Colonic mucosa (tissue), 4 donors: ENCODE data around the gene IZUMO4. TPM values are rescaled to one million over a fixed set of nuclear protein-coding genes. Genes with fewer than 3 reads are reported as not detected.
"Not testable (repeated sequence)": the region's sequence is repeated elsewhere in the genome, so short reads cannot be mapped to it uniquely, and the experiment has no call there.

ENCODE experiments used
- DNase-seq: peaks from one replicate; pipeline ENCODE4 v3.0.0-alpha.2; 2020
- H3K27ac ChIP-seq: fragments of 200-600 bp; one replicate; pipeline ENCODE4 v1.8.0; 2021
- H3K27me3 ChIP-seq: fragments of 200-600 bp; one replicate; pipeline ENCODE4 v1.8.0; 2021
- H3K36me3 ChIP-seq: fragments of 200-600 bp; one replicate; pipeline ENCODE4 v1.8.0; 2021
- H3K4me1 ChIP-seq: fragments of 200-600 bp; one replicate; pipeline ENCODE4 v1.8.0; 2021; ENCODE audit warnings: mild to moderate bottlenecking
- H3K4me3 ChIP-seq: fragments of 200-600 bp; one replicate; pipeline ENCODE4 v1.8.0; 2021
- H3K9ac ChIP-seq, 2 donors: one replicate each; pipeline ENCODE4 v1.7.0; 2013; ENCODE audit warnings: control low read depth in 2 of 2, low read depth in 2 of 2, low read length in 2 of 2
- H3K9me3 ChIP-seq: fragments of 200-600 bp; one replicate; pipeline ENCODE4 v1.8.0; 2021
- intact Hi-C: fragments of 100-400 bp; cut with DNase I; formaldehyde crosslinking; loops from one replicate; pipeline ENCODE4 v1.14.1; 2022
- total RNA-seq, 2 donors: library from RNA; stranded (reverse); fragmentation: NEBNext Ultra II Directional in 1 of 2; extraction: Animal tissue kit (Norgen Biotek cat#: 25700) in 1 of 2; gene quantifications; one replicate each; pipeline ENCODE4 v1.2.1, GENCODE V29; 2021
- TF ChIP-seq, protein P1 (sequence below): fragments of 200-600 bp; IDR thresholded peaks from one replicate; pipeline ENCODE4 v1.8.0; 2022; ENCODE audit warnings: antibody characterized with exemption, mild to moderate bottlenecking
- donor health status: healthy.
- donor health status: DM: no; HTN: no; CAD: no.
- donor health status: DM: no; HTN: no; CAD: no.

IZUMO4 gene
- total RNA-seq, 2 donors from 2014 or later, result 2.1 to 4.5 TPM

DNA sequence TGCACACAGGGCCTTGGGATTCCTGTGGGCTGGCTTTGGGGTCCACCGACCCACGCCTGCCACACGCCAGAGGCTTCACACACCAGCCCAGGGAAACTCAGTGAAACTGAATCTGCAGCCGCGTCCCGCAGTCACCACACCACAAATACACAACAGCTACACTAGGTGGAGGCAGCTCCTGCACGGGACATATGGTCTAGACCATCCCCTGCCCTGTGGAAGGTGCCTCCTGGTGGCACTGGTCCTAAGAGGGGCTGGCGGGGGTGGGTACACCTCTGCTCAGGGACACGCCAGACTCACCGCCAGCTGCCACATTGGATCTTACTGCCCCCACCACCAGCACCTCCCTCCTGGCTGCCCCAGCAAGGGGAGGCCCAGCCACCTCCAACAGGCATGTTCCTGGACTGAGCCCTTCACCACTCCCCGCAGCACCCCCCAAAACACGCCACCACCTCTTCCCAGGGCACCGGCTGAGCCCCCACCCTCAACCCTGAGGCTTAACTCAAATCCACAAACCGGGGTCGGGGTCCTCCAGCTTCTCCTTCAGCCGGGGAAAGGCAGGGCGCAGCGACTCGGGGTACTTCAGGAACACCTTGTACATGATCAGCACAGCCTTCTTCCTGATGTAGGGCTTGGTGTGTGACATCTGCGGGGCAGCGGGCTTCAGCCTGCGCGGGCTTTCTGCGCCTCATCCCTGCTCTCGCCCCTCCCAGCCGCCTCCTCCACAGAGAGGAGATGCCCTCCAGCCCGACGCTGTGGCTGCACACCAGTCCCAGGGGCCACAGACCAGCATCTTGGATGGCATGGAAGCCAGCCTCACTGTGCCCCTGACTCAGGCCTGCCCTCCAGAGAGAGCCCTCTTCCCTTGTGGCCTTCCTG, 33.4 kb downstream of the IZUMO4 start:
- H3K27ac ChIP-seq, result no peak overlapping the region
- TF ChIP-seq, protein P1, sequence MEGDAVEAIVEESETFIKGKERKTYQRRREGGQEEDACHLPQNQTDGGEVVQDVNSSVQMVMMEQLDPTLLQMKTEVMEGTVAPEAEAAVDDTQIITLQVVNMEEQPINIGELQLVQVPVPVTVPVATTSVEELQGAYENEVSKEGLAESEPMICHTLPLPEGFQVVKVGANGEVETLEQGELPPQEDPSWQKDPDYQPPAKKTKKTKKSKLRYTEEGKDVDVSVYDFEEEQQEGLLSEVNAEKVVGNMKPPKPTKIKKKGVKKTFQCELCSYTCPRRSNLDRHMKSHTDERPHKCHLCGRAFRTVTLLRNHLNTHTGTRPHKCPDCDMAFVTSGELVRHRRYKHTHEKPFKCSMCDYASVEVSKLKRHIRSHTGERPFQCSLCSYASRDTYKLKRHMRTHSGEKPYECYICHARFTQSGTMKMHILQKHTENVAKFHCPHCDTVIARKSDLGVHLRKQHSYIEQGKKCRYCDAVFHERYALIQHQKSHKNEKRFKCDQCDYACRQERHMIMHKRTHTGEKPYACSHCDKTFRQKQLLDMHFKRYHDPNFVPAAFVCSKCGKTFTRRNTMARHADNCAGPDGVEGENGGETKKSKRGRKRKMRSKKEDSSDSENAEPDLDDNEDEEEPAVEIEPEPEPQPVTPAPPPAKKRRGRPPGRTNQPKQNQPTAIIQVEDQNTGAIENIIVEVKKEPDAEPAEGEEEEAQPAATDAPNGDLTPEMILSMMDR, result no peak
- no peaks in the 10 kb centered on the region for H3K4me1 ChIP-seq
- no peak overlapping the region for H3K4me3 ChIP-seq
- no peaks in the 10 kb centered on the region for H3K9me3 ChIP-seq
- DNase-seq, result no peak
- intact Hi-C loops, result no loop called here
- no peak overlapping the region for H3K9ac ChIP-seq
- H3K27me3 ChIP-seq, result no peaks in the 10 kb centered on the region
- H3K36me3 ChIP-seq, result peaks cover 19% of the 10 kb centered on the region

DNA sequence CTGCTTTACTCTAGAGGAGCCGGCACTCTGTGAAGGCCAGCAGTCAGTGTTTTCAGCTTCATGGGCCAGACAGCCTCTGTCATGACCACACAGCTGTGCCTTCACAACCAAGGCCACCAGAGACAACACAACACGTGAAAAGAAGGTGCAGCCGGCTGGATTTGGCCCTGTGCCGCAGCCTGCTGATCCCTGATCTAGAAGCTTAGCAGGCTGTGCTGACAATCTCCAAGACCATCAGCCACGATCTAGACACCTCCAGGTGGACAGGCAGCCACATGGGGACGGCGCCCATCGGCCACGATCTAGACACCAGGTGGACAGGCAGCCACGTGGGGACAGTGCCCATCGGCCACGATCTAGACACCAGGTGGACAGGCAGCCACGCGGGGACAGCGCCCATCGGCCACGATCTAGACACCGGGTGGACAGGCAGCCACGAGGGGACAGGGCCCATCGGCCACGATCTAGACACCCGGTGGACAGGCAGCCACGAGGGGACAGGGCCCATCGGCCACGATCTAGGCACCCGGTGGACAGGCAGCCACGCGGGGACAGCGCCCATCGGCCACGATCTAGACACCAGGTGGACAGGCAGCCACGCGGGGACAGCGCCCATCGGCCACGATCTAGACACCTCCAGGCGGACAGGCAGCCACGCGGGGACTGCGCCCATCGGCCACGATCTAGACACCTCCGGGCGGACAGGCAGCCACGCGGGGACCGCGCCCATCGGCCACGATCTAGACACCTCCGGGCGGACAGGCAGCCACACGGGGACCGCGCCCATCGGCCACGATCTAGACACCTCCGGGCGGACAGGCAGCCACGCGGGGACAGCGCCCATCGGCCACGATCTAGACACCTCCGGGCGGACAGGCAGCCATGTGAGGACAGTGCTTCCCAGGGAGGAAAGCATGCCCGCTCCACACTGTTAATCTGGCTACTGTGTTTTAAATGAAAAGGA, 34.6 kb downstream of the IZUMO4 start:
- H3K4me3 ChIP-seq, H3K27ac ChIP-seq, H3K9me3 ChIP-seq, H3K9ac ChIP-seq, H3K4me1 ChIP-seq, H3K27me3 ChIP-seq, DNase-seq, intact Hi-C loops: not testable (repeated sequence)
- H3K36me3 ChIP-seq, result peaks cover 19% of the 10 kb centered on the region

DNA sequence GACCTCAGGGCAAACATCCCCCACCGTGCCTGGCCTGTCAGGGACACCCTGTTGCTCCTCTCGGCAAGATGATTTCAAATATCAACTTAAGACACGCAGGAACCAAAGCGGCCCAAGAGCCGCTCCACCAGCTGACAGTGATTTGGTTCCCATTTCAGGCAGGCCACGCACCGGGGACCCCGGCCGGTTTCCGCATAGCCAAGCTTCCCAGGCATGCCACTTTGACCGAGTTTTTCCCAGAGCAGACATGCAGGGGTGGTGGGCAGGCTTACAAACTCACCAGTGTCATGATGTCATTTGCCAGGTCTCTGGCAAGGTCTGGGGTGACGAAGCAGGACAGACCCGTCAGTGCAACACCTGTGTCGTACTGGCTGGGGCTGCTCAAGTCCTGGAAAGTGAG, 35.5 kb downstream of the IZUMO4 start:
- H3K27me3 ChIP-seq, result no peaks in the 10 kb centered on the region
- TF ChIP-seq, protein P1, result no peak
- intact Hi-C loops, result no loop called here
- H3K4me1 ChIP-seq, result no peaks in the 10 kb centered on the region
- peaks cover 19% of the 10 kb centered on the region for H3K36me3 ChIP-seq
- no peaks in the 10 kb centered on the region for H3K9me3 ChIP-seq
- no peak overlapping the region for H3K9ac ChIP-seq
- no peak overlapping the region for H3K4me3 ChIP-seq
- no peak for DNase-seq
- H3K27ac ChIP-seq, result no peak overlapping the region

DNA sequence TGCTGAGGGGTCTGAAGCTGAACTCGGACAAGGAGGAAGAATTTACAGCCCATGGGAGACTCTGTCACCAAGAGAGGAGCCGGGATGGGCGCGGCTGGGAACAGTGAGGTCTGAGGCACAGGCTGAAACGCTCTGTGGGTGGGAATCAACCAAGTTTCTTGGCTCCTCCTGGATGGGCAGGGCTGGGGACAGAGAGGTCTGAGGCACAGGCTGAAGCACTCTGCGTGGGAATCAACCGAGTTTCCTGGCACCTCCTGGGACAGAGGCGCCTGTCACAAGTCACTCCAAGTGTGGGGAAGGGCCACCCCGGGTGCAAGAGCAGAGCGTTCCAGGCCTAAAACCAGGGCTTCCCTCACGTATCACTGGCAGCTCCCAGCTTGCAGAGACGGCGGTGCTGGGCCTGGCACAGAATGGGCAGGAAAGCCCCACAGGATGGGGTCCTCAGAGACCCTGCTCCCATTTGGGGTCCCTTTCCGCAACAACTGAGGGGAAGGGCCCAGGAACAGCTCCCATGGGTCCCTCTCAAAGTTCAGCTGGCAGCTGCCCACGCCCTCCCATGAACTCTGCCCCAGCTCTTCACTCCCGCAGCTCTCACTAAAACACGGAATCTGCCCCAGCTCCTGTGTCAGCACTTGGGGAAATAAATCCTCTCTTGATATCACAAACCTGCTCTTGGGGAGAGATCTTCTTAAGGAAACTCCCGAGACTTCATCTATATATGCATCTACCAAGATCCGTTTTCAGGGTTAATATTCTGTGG, 36.2 kb downstream of the IZUMO4 start:
- TF ChIP-seq, protein P1, result no peak
- Histone ChIP-seq H3K27ac (no peak overlapping the region), H3K9me3 (no peaks in the 10 kb centered on the region), H3K4me3 (no peak overlapping the region), H3K27me3 (no peaks in the 10 kb centered on the region), H3K9ac (no peak overlapping the region), H3K4me1 (no peaks in the 10 kb centered on the region), H3K36me3 (peaks cover 17% of the 10 kb centered on the region)
- intact Hi-C loops, result no loop called here
- DNase-seq, result no peak

DNA sequence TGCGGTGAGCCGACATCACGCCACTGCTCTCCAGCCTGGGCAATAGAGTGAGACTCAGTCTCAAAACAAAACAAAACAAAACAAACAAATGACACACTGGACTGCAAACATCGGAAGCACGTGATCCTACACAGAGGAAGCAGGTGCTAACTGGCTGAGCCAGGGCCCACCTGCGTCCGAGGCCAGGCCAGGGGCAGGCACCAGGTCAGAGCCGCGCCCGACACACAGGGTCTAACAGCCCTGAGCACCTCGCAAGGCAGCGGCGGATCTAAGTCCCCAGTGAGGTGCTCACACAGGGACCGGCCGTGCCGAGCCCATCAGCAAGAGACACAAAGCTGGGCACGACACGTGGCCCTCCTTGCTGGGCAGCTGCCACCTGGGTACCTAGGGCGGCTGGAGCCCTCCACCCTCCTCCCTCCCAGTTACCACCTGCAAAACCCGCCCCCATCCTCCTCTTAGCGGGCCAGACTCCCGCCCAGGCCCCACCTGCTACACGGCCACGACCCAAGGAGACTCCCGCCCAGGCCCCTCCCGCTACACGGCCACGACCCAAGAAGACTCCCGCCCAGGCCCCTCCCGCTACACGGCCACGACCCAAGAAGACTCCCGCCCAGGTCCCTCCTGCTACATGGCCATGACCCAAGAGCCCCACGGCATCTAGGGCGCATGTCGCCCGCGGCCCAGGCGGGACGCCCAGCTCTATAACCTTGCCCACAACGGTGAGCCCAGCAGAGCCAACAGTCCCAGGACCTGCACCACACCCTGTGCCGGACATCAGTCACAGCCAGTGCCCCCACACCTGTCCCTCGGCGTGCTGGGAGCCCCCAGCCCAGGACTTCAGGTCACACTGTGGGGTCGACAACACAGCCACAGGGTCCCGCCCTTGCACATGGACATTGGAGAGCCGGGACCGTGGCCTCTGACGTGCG, 39.0 kb downstream of the IZUMO4 start:
- H3K9me3 ChIP-seq, result no peaks in the 10 kb centered on the region
- intact Hi-C loops, result no loop called here
- DNase-seq, result no peak
- H3K36me3 ChIP-seq, result peaks cover 16% of the 10 kb centered on the region
- no peaks in the 10 kb centered on the region for H3K27me3 ChIP-seq
- no peak overlapping the region for H3K27ac ChIP-seq
- TF ChIP-seq, protein P1, result no peak
- no peak overlapping the region for H3K9ac ChIP-seq
- H3K4me3 ChIP-seq, result no peak overlapping the region
- H3K4me1 ChIP-seq, result no peaks in the 10 kb centered on the region
